Fibroblast of skin of back (primary cell): ENCODE data around the gene ERGIC1.

Experiments
- DNase-seq: peaks from one replicate; pipeline ENCODE4 v3.0.0-alpha.2; 2013

Gene ERGIC1

GRCh38 chr5:172988276-172988675 lies 154.2 kb downstream of the ERGIC1 start:
- DNase-seq: no peak

GRCh38 chr5:172990776-172991175 lies 156.7 kb downstream of the ERGIC1 start:
- DNase-seq: no peak

- DNase-seq: no peak
Observed at GRCh38 chr5:172994405-172994804, 160.4 kb downstream of the ERGIC1 start.

GRCh38 chr5:172999372-172999973 lies 165.4 kb downstream of the ERGIC1 start:
- DNase-seq: no peak

- no peak for DNase-seq
Observed at GRCh38 chr5:172999974-173000373, 165.9 kb downstream of the ERGIC1 start.

GRCh38 chr5:173001229-173001841 lies 167.3 kb downstream of the ERGIC1 start:
- DNase-seq: no peak
